GM19238 (cell line): ENCODE results near the gene THAP9.
"Not testable (repeated sequence)": the region's sequence is repeated elsewhere in the genome, so short reads cannot be mapped to it uniquely, and the experiment has no call there.

Source experiments
- DNase-seq: peaks from one replicate; pipeline ENCODE4 v3.0.0; 2011; ENCODE audit warnings: low spot score; ENCODE audit not compliant: insufficient read length

The THAP9 gene

GRCh38 chr4:82896755-82897154 lies 3.8 kb upstream of the THAP9 start:
- DNase-seq, result no peak

- no peak for DNase-seq
Measured at GRCh38 chr4:82898322-82899243, 2.0 kb upstream of the THAP9 start.

GRCh38 chr4:82899374-82900065 lies 1.0 kb upstream of the THAP9 start:
- no peak for DNase-seq

- DNase-seq, result no peak
Measured at GRCh38 chr4:82900066-82900410, 497 bp upstream of the THAP9 start.

GRCh38 chr4:82901183-82901718 lies 716 bp downstream of the THAP9 start:
- no peak for DNase-seq

- no peak for DNase-seq
Measured at GRCh38 chr4:82903737-82904136, 3.2 kb downstream of the THAP9 start.

- peak; percentile 22 for DNase-seq
Measured at GRCh38 chr4:82905205-82905604, 4.7 kb downstream of the THAP9 start.

GRCh38 chr4:82906469-82906868 lies 5.9 kb downstream of the THAP9 start:
- DNase-seq, result no peak

GRCh38 chr4:82909326-82909725 lies 8.8 kb downstream of the THAP9 start:
- DNase-seq, result no peak

- no peak for DNase-seq
Measured at GRCh38 chr4:82913305-82913704, 12.8 kb downstream of the THAP9 start.

GRCh38 chr4:82913968-82914367 lies 13.4 kb downstream of the THAP9 start:
- not testable (repeated sequence) for DNase-seq

- no peak for DNase-seq
Measured at GRCh38 chr4:82918091-82918490, 17.6 kb downstream of the THAP9 start.

- no peak for DNase-seq
Measured at GRCh38 chr4:82919386-82919785, 18.9 kb downstream of the THAP9 start.

- DNase-seq, result no peak
Measured at GRCh38 chr4:82921795-82922194, 21.3 kb downstream of the THAP9 start.

- DNase-seq, result no peak
Measured at GRCh38 chr4:82930848-82931755, 30.6 kb downstream of the THAP9 start.

- no peak for DNase-seq
Measured at GRCh38 chr4:82934441-82934840, 33.9 kb downstream of the THAP9 start.

- no peak for DNase-seq
Measured at GRCh38 chr4:82939414-82939813, 38.9 kb downstream of the THAP9 start.

GRCh38 chr4:82947498-82947897 lies 47.0 kb downstream of the THAP9 start:
- DNase-seq, result no peak

GRCh38 chr4:82948647-82949204 lies 48.2 kb downstream of the THAP9 start:
- DNase-seq, result no peak

GRCh38 chr4:82951196-82951595 lies 50.7 kb downstream of the THAP9 start:
- no peak for DNase-seq

GRCh38 chr4:82954212-82954611 lies 53.7 kb downstream of the THAP9 start:
- DNase-seq, result no peak
